Body of pancreas (tissue), 4 donors: ENCODE data around the gene PPAT.

Source experiments
- POLR2A ChIP-seq, 3 donors: fragments of 450-650 bp; IDR thresholded peaks; one replicate each; pipeline ENCODE4 v1.6.1; 2016; ENCODE audit warnings: antibody characterized with exemption in 3 of 3, mild to moderate bottlenecking in 2 of 3
- TF ChIP-seq, protein P1 (sequence below), 7 experiments: fragments of 450-650 bp in 4 of 7; fragments of 200-600 bp in 3 of 7; sonication (generic) in 3 of 7; IDR thresholded peaks; one replicate each; pipeline ENCODE4 v1.5.1; 2016 to 2019; ENCODE audit warnings: antibody characterized with exemption in 7 of 7

DNA sequence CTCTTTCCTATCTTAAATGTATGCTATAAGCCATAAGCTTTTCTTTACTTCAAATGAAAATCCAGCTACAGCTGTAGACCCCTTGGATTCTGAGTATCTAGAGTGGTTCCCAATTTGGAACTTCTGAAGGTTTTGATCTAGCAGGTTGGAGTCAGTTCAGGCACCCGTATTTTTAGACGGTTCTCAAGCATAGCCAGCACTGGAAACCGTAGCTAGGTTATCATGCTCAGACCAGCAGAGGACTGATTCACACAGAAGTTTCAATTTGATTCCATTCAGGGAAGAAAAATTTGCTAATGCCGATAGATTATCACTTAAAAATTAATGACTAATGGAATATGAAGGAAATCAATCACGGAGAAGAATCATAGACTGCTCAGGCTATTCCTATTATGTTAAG, 11.2 kb downstream of the PPAT start:
- TF ChIP-seq, protein P1, sequence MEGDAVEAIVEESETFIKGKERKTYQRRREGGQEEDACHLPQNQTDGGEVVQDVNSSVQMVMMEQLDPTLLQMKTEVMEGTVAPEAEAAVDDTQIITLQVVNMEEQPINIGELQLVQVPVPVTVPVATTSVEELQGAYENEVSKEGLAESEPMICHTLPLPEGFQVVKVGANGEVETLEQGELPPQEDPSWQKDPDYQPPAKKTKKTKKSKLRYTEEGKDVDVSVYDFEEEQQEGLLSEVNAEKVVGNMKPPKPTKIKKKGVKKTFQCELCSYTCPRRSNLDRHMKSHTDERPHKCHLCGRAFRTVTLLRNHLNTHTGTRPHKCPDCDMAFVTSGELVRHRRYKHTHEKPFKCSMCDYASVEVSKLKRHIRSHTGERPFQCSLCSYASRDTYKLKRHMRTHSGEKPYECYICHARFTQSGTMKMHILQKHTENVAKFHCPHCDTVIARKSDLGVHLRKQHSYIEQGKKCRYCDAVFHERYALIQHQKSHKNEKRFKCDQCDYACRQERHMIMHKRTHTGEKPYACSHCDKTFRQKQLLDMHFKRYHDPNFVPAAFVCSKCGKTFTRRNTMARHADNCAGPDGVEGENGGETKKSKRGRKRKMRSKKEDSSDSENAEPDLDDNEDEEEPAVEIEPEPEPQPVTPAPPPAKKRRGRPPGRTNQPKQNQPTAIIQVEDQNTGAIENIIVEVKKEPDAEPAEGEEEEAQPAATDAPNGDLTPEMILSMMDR (IDR thresholded peaks at IDR 0.05) = no peak
- no peak for TF ChIP-seq POLR2A (IDR thresholded peaks at IDR 0.05)
